ENCODE results near the gene APOA4. TPM values are rescaled to one million over a fixed set of nuclear protein-coding genes. Genes with fewer than 3 reads are reported as not detected.

Gene APOA4
- total RNA-seq, 1 donor from 2014 or later, result 0.56 TPM

GRCh38 chr11:116859175-116859574 is 36.1 kb upstream of the APOA4 start:
- H3K79me2 ChIP-seq (ENCODE audit: low read depth), result no peaks in the 10 kb centered on the region
- H3K27me3 ChIP-seq, result no peaks in the 10 kb centered on the region
- no peaks in the 10 kb centered on the region for H3F3A ChIP-seq (ENCODE audit: low read depth)
- H3K9me3 ChIP-seq (ENCODE audit: low read depth), result no peaks in the 10 kb centered on the region
- no peaks in the 10 kb centered on the region for H3K4me1 Mint-ChIP-seq
- no peaks in the 10 kb centered on the region for H3K9me3 Mint-ChIP-seq
- H3K27ac Mint-ChIP-seq, result no peak overlapping the region
- H2AFZ ChIP-seq (replicated peaks), result no peak overlapping the region
- no peaks in the 10 kb centered on the region for H3K4me1 ChIP-seq
- TF ChIP-seq CTCF (IDR thresholded peaks at IDR 0.05) (no peak), EZH2 (IDR thresholded peaks at IDR 0.05) (no peak), EZH2phosphoT487 (IDR thresholded peaks at IDR 0.05) (no peak)
- H3K4me3 Mint-ChIP-seq, result no peak overlapping the region
- no peak overlapping the region for H3K4me2 ChIP-seq
- peaks cover 46% of the 10 kb centered on the region for H3K36me3 Mint-ChIP-seq
- no peak for DNase-seq (ENCODE audit: low spot score)
- H4K20me1 ChIP-seq (ENCODE audit: low read depth), result no peaks in the 10 kb centered on the region
- no peak overlapping the region for H3K4me3 ChIP-seq
- no peak overlapping the region for H3K9ac ChIP-seq
- peaks cover 5% of the 10 kb centered on the region for H3K36me3 ChIP-seq
- no peak overlapping the region for H3K27ac ChIP-seq
- H3K27me3 Mint-ChIP-seq (ENCODE audit: insufficient read depth, low read depth), result peaks cover 2% of the 10 kb centered on the region

GRCh38 chr11:116857936-116858335 is 34.8 kb upstream of the APOA4 start:
- Histone ChIP-seq H3K4me1 (no peaks in the 10 kb centered on the region), H3K4me2 (no peak overlapping the region), H4K20me1 (ENCODE audit: low read depth) (no peaks in the 10 kb centered on the region), H3F3A (ENCODE audit: low read depth) (no peaks in the 10 kb centered on the region), H3K9ac (no peak overlapping the region), H3K79me2 (ENCODE audit: low read depth) (no peaks in the 10 kb centered on the region), H2AFZ (replicated peaks) (no peak overlapping the region), H3K9me3 (ENCODE audit: low read depth) (no peaks in the 10 kb centered on the region), H3K4me3 (no peak overlapping the region), H3K27ac (no peak overlapping the region), H3K36me3 (peaks cover 5% of the 10 kb centered on the region), H3K27me3 (no peaks in the 10 kb centered on the region)
- no peak for DNase-seq (ENCODE audit: low spot score)
- peaks cover 2% of the 10 kb centered on the region for H3K27me3 Mint-ChIP-seq (ENCODE audit: insufficient read depth, low read depth)
- TF ChIP-seq EZH2phosphoT487 (IDR thresholded peaks at IDR 0.05) (no peak), EZH2 (IDR thresholded peaks at IDR 0.05) (no peak), CTCF (IDR thresholded peaks at IDR 0.05) (no peak)
- H3K27ac Mint-ChIP-seq, result no peak overlapping the region
- H3K4me3 Mint-ChIP-seq, result no peak overlapping the region
- peaks cover 40% of the 10 kb centered on the region for H3K36me3 Mint-ChIP-seq
- H3K9me3 Mint-ChIP-seq, result no peaks in the 10 kb centered on the region
- H3K4me1 Mint-ChIP-seq, result no peaks in the 10 kb centered on the region

GRCh38 chr11:116857316-116857715 is 34.2 kb upstream of the APOA4 start:
- no peak for TF ChIP-seq EZH2 (IDR thresholded peaks at IDR 0.05)
- no peak for TF ChIP-seq CTCF (IDR thresholded peaks at IDR 0.05)
- TF ChIP-seq EZH2phosphoT487 (IDR thresholded peaks at IDR 0.05), result no peak
- Mint-ChIP-seq H3K9me3 (no peaks in the 10 kb centered on the region), H3K4me3 (no peak overlapping the region), H3K27me3 (ENCODE audit: insufficient read depth, low read depth) (peaks cover 2% of the 10 kb centered on the region), H3K27ac (no peak overlapping the region), H3K4me1 (no peaks in the 10 kb centered on the region), H3K36me3 (peaks cover 40% of the 10 kb centered on the region)
- peaks cover 5% of the 10 kb centered on the region for H3K36me3 ChIP-seq
- DNase-seq (ENCODE audit: low spot score), result no peak
- H3K27me3 ChIP-seq, result no peaks in the 10 kb centered on the region
- H3K4me2 ChIP-seq, result no peak overlapping the region
- no peak overlapping the region for H3K4me3 ChIP-seq
- no peak overlapping the region for H3K9ac ChIP-seq
- no peaks in the 10 kb centered on the region for H3K9me3 ChIP-seq (ENCODE audit: low read depth)
- no peaks in the 10 kb centered on the region for H3K4me1 ChIP-seq
- no peak overlapping the region for H2AFZ ChIP-seq (replicated peaks)
- no peak overlapping the region for H3K27ac ChIP-seq
- no peaks in the 10 kb centered on the region for H4K20me1 ChIP-seq (ENCODE audit: low read depth)
- H3K79me2 ChIP-seq (ENCODE audit: low read depth), result no peaks in the 10 kb centered on the region
- no peaks in the 10 kb centered on the region for H3F3A ChIP-seq (ENCODE audit: low read depth)
